ENCODE measurements around the gene LITAFD.
"Not testable (repeated sequence)": the region's sequence is repeated elsewhere in the genome, so short reads cannot be mapped to it uniquely, and the experiment has no call there.

The LITAFD gene

DNA sequence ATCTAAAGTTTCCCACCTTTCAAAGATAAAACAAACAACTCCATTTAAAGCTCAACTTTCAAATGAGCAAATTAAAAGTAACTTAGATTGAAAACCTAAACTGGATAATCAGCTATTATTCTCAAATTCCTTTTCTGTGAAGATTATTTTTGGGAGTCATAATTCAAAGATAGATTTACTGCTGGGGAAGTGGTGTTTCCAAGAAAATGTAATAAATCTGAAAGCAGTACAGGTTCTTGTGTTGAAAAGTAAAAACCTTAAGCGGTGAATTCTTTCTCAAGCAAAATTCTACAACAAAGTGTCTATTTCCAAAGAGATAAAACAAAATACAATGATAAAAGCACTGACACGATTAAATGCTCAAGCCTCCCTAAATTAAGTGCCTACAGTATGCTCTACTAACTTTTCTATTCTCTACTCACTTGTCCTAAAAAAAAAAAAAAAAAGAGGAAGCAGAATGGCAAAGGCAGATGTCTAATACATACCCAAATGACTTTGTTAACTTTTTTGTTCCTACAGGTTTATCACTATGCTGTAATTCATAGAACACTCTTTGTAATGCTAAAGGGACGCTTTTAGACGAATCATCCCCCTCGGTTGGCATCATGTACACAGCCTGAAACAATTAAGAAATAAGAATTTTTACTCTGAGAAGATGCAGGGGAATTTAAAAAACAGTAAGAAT lies 34.5 kb downstream of the LITAFD start:
- DNase-seq (ENCODE audit: low spot score), result no peak

GRCh38 chr16:8917336-8917735 lies 35.2 kb downstream of the LITAFD start:
- in situ Hi-C loops (cut with MboI; ENCODE audit: low sequenced_read_pairs, unreplicated experiment); DNase-seq (ENCODE audit: low spot score): not testable (repeated sequence)

More for the DNA sequence above, 34.5 kb downstream of the LITAFD start:
- TF ChIP-seq CTCF (IDR thresholded peaks at IDR 0.05; ENCODE audit: borderline replicate concordance, control extremely low read depth, extremely low read depth, insufficient read depth, missing control alignments), result no peak
- in situ Hi-C loops (cut with MboI; ENCODE audit: low sequenced_read_pairs, unreplicated experiment), result no loop called here

DNA sequence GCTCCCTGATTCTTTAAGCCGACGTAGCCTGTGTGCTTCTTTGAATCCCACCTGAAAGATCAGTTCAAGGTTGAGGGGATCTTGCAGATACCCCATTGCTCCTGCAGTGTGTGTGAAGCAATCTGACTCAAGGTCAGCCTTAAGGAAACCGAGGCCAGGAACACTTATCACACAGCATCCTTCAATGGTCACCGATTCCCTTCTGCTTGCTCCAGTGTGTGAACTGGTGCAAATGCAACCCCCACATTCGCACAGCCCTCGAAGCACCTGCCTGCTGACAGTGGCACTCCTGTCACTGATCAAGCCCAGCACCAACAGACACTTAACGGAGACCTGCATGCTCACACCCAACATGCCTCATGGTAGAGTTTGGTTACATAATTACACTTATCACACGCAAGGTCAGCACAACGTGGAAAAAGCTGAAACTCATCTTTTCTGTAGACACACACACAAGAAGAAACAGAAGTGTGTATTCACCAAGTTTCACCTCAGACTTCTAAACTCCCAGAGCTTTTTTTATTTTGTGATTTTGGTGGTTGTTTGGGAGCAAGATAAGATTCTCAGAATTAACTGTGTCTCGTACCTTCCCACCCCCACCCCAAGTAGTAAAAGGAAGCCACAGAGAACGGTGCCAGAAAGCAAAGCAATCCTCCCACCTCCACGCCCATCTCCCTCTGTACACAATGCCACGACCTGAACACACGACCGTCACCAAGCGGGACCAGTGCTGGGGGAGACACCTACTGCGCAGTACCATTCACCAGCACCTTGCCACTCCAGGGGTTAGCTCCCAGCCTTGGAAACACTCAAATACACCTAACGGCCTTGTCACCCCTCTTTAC lies 37.2 kb downstream of the LITAFD start:
- in situ Hi-C loops (cut with MboI; ENCODE audit: low sequenced_read_pairs, unreplicated experiment), result no loop called here
- DNase-seq (ENCODE audit: low spot score), result no peak
- TF ChIP-seq CTCF (IDR thresholded peaks at IDR 0.05; ENCODE audit: borderline replicate concordance, control extremely low read depth, extremely low read depth, insufficient read depth, missing control alignments), result no peak

- no peak for DNase-seq (ENCODE audit: low spot score)
- TF ChIP-seq CTCF (IDR thresholded peaks at IDR 0.05; ENCODE audit: borderline replicate concordance, control extremely low read depth, extremely low read depth, insufficient read depth, missing control alignments), result no peak
- in situ Hi-C loops (cut with MboI; ENCODE audit: low sequenced_read_pairs, unreplicated experiment), result no loop called here
These were observed 37.8 kb downstream of the LITAFD start for GRCh38 chr16:8919934-8920462.

DNA sequence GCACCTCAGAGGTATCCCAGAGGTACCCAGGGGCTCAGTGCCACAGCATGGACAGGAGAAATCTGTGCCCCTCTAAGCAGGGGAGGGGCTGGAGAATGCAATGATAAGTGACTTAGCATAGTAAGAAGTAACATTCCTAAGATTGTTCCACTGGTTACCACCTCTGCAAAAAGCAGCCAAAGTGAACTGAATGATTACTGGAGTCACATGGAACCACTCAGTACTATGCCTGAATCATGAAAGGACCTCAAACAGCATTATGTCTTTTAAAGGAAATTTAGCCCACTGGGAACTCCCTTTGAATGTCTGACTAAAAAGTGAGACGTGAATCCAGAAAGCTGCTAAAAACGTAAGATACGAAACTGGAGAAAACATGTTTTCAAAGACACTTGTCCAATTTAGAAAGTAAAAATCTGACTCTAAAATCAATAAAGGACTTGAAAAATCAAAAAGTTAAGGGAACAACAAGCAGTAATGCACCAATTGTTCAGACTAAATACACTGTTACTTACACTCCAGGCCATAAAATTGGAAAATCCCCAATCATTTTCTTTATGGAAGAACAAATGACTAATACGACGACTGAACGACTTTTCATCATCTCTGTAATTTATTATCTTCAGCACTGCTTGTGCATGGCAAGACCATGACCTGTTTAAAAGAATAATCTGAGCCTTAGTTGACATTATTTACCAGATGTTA lies 38.6 kb downstream of the LITAFD start:
- in situ Hi-C loops (cut with MboI; ENCODE audit: low sequenced_read_pairs, unreplicated experiment), result no loop called here
- no peak for TF ChIP-seq CTCF (IDR thresholded peaks at IDR 0.05; ENCODE audit: borderline replicate concordance, control extremely low read depth, extremely low read depth, insufficient read depth, missing control alignments)
- DNase-seq (ENCODE audit: low spot score), result no peak

- DNase-seq (ENCODE audit: low spot score), result no peak
- no peak for TF ChIP-seq CTCF (IDR thresholded peaks at IDR 0.05; ENCODE audit: borderline replicate concordance, control extremely low read depth, extremely low read depth, insufficient read depth, missing control alignments)
- in situ Hi-C loops (cut with MboI; ENCODE audit: low sequenced_read_pairs, unreplicated experiment), result no loop called here
These were observed 39.3 kb downstream of the LITAFD start for GRCh38 chr16:8921347-8921984.
